HepG2 (cell line): ENCODE results near the gene SLC34A3. TPM values are rescaled to one million over a fixed set of nuclear protein-coding genes. Genes with fewer than 3 reads are reported as not detected.

ENCODE experiments used
- FOXO4 ChIP-seq: sonication (generic); formaldehyde crosslinking; conservative IDR thresholded peaks from 2 replicates; pipeline ENCODE4 v1.8.1; 2023; ENCODE audit warnings: missing genetic modification reagents
- FOXP4 ChIP-seq: sonication (generic); formaldehyde crosslinking; IDR thresholded peaks from 2 replicates; pipeline ENCODE4 v1.4.0; 2020; ENCODE audit warnings: missing genetic modification reagents
- IRX3 ChIP-seq: sonication (generic); formaldehyde crosslinking; IDR thresholded peaks from 2 replicates; pipeline ENCODE4 v1.8.1; 2023; ENCODE audit warnings: mild to moderate bottlenecking, low read depth, missing genetic modification reagents, borderline replicate concordance
- NKX3-1 ChIP-seq: sonication (generic); formaldehyde crosslinking; IDR thresholded peaks from 2 replicates; pipeline ENCODE4 v1.5.0; 2020; ENCODE audit warnings: missing genetic modification reagents
- NR2F6 ChIP-seq, 2 experiments: IDR thresholded peaks; 2 replicates each; pipeline ENCODE4 v1.6.1; 2016; ENCODE audit warnings: antibody characterized with exemption in 1 of 2, mild to moderate bottlenecking in 1 of 2
- PHF5A ChIP-seq: IDR thresholded peaks from one replicate; pipeline ENCODE4 v1.6.1; 2018; ENCODE audit warnings: low read depth, missing genetic modification reagents; ENCODE audit not compliant: unreplicated experiment
- ZBTB8A ChIP-seq: sonication (generic); formaldehyde crosslinking; IDR thresholded peaks from 2 replicates; pipeline ENCODE4 v1.4.0; 2020; ENCODE audit warnings: mild to moderate bottlenecking, low read depth, missing genetic modification reagents, borderline replicate concordance
- ZFP41 ChIP-seq: sonication (generic); formaldehyde crosslinking; IDR thresholded peaks from 2 replicates; pipeline ENCODE4 v1.4.0; 2020; ENCODE audit warnings: mild to moderate bottlenecking, missing genetic modification reagents, borderline replicate concordance
- ZNF329 ChIP-seq: sonication (generic); formaldehyde crosslinking; IDR thresholded peaks from 2 replicates; pipeline ENCODE4 v1.9.0; 2021; ENCODE audit warnings: low read depth, mild to moderate bottlenecking, missing genetic modification reagents
- ZNF460 ChIP-seq: sonication (generic); formaldehyde crosslinking; IDR thresholded peaks from 2 replicates; pipeline ENCODE4 v1.5.1; 2020; ENCODE audit warnings: missing genetic modification reagents, mild to moderate bottlenecking, borderline replicate concordance
- ZNF550 ChIP-seq: sonication (generic); formaldehyde crosslinking; IDR thresholded peaks from 2 replicates; pipeline ENCODE4 v1.4.0; 2020; ENCODE audit warnings: mild to moderate bottlenecking, missing genetic modification reagents, borderline replicate concordance
- ZNF609 ChIP-seq: sonication (generic); formaldehyde crosslinking; IDR thresholded peaks from 2 replicates; pipeline ENCODE4 v1.4.0; 2020; ENCODE audit warnings: mild to moderate bottlenecking, missing genetic modification reagents, borderline replicate concordance
- ZNF644 ChIP-seq: IDR thresholded peaks from 2 replicates; pipeline ENCODE4 v1.6.1; 2016; ENCODE audit warnings: low read depth
- ZNF773 ChIP-seq: sonication (generic); formaldehyde crosslinking; IDR thresholded peaks from 2 replicates; pipeline ENCODE4 v1.4.0; 2020; ENCODE audit warnings: missing genetic modification reagents, borderline replicate concordance
- ZNF775 ChIP-seq: sonication (generic); formaldehyde crosslinking; IDR thresholded peaks from 2 replicates; pipeline ENCODE4 v1.4.0; 2020; ENCODE audit warnings: missing genetic modification reagents, mild to moderate bottlenecking, moderate library complexity, borderline replicate concordance
- polyA plus RNA-seq, 8 experiments: library from polyadenylated mRNA; depleted of rRNA in 3 of 8; stranded (reverse) in 7 of 8; unstranded in 1 of 8; fragments of >200 nt; fragmentation: Illumina TruSeq in 4 of 8; extraction: Trizol in 4 of 8; gene quantifications; 2 replicates each; pipeline versions ENCODE4 v1.2.1 to v1.2.3, GENCODE V29; 2011 to 2016; ENCODE audit warnings: low read depth in 4 of 8, missing spikeins in 1 of 8, mixed read lengths in 1 of 8; ENCODE audit not compliant: insufficient read depth in 1 of 8
- total RNA-seq, 5 experiments: library from RNA; depleted of rRNA; stranded (reverse); fragments of >200 nt; fragmentation: Illumina TruSeq; extraction: Trizol; gene quantifications; 2 replicates each; pipeline ENCODE4 v1.2.3, GENCODE V29; 2016; ENCODE audit warnings: low read depth in 1 of 5

SLC34A3 gene
- total and polyA plus RNA-seq, 2 of the 13 experiments (the other 11 are each of a cell fraction or from before 2014, with no cell fraction given): 0.07 to 1.0 TPM

GRCh38 chr9:137223078-137223970, 7.4 kb upstream of the SLC34A3 start (continued):
- peak; percentile 12; the same call in 1 of the 2 replicates for TF ChIP-seq ZNF609 (CRISPR knock-in tag)
- TF ChIP-seq PHF5A (CRISPR knock-in tag): no peak
- no peak for TF ChIP-seq NR2F6 (IDR thresholded peaks at IDR 0.05)
- no peak; the same call in 1 of the 2 replicates for TF ChIP-seq NR2F6 (CRISPR knock-in tag; IDR thresholded peaks at IDR 0.05)
- TF ChIP-seq ZNF644: no peak
- TF ChIP-seq FOXP4 (CRISPR knock-in tag): no peak
- no peak for TF ChIP-seq ZNF775 (CRISPR knock-in tag)
- TF ChIP-seq ZNF773 (CRISPR knock-in tag): no peak
- no peak for TF ChIP-seq IRX3
- no peak for TF ChIP-seq ZBTB8A (CRISPR knock-in tag)
- TF ChIP-seq NKX3-1: no peak
- TF ChIP-seq ZNF460 (CRISPR knock-in tag): no peak
- TF ChIP-seq ZFP41 (CRISPR knock-in tag): no peak
- no peak for TF ChIP-seq ZNF550
- TF ChIP-seq FOXO4 (CRISPR knock-in tag): no peak
- TF ChIP-seq ZNF329: no peak
